Loucy (cell line): ENCODE measurements around the gene PAM16.

Source experiments
- CTCF ChIP-seq: fragments of 200-600 bp; sonication (generic); conservative IDR thresholded peaks from 2 replicates; pipeline ENCODE4 v1.5.1; 2014; ENCODE audit warnings: mild to moderate bottlenecking, antibody characterized with exemption, low read length
- EZH2phosphoT487 ChIP-seq: fragments of 200-600 bp; IDR thresholded peaks from 2 replicates; pipeline ENCODE4 v1.6.1; 2018; ENCODE audit warnings: antibody characterized with exemption, mild to moderate bottlenecking, moderate library complexity, borderline replicate concordance

GRCh38 chr16:4301968-4302367 lies 49.2 kb downstream of the PAM16 start:
- TF ChIP-seq CTCF (no peak), EZH2phosphoT487 (no peak)
